Endothelial cell of umbilical vein (primary cell): ENCODE data around the gene PASK. TPM values are rescaled to one million over a fixed set of nuclear protein-coding genes. Genes with fewer than 3 reads are reported as not detected.

Experiments
- BruUV-seq: library from RNA; stranded (reverse); fragments of 400-500 nt; replicated peaks from 2 replicates; lab custom pipeline; 2021; lab: Mats Ljungman, UMichigan
- CTCF ChIA-PET: fragments of 300-600, 350-600 bp; sonication (Branson Sonifier 250); formaldehyde crosslinking; loops from one replicate; lab custom pipeline; 2021; ENCODE audit warnings: antibody characterized with exemption, inconsistent platforms; lab: Charles Lee
- POLR2A ChIA-PET: fragments of 300-600, 350-600 bp; sonication (Branson Sonifier 250); formaldehyde crosslinking; loops from one replicate; lab custom pipeline; 2021; ENCODE audit warnings: antibody characterized with exemption, inconsistent platforms; lab: Charles Lee
- DNase-seq: peaks from one replicate; pipeline ENCODE4 v3.0.0-alpha.2; 2011; ENCODE audit warnings: low read depth, low spot score
- FAIRE-seq: peaks from 2 replicates; lab custom pipeline; 2011; peaks lifted over from hg19 to GRCh38; lab: Jason Lieb, UNC
- H2AFZ ChIP-seq: 2 replicates; pipeline ENCODE4 v1.6.0; 2012; ENCODE audit warnings: low read depth, low read length, control low read depth, inconsistent platforms
- H3K27ac ChIP-seq: 2 replicates; pipeline ENCODE4 v1.5.1; 2011; ENCODE audit warnings: low read depth, mild to moderate bottlenecking, control low read depth, low read length, moderate library complexity; ENCODE audit not compliant: insufficient read depth
- H3K27me3 ChIP-seq, 2 experiments: 2 replicates each; pipeline versions ENCODE4 v1.6.0 to v1.6.1; 2011; ENCODE audit warnings: low read length in 2 of 2, mixed read lengths in 1 of 2; ENCODE audit not compliant: control insufficient read depth in 2 of 2, insufficient read depth in 2 of 2
- H3K36me3 ChIP-seq, 2 experiments: 2 replicates in 1 of 2; 3 replicates in 1 of 2; pipeline ENCODE4 v1.5.1; 2011; ENCODE audit warnings: low read length in 2 of 2, mild to moderate bottlenecking in 1 of 2, moderate library complexity in 1 of 2; ENCODE audit not compliant: control insufficient read depth in 2 of 2, insufficient read depth in 2 of 2; ENCODE audit errors: extremely low read depth in 1 of 2
- H3K4me1 ChIP-seq: 3 replicates; pipeline ENCODE4 v1.5.1; 2011; ENCODE audit warnings: mild to moderate bottlenecking, low read length; ENCODE audit not compliant: control insufficient read depth, insufficient read depth; ENCODE audit errors: extremely low read depth
- H3K4me2 ChIP-seq: 2 replicates; pipeline ENCODE4 v1.6.1; 2011; ENCODE audit warnings: low read length, control low read depth, mixed read lengths; ENCODE audit not compliant: insufficient read depth
- H3K4me3 ChIP-seq, 3 experiments: fragments of 200-600 bp in 1 of 3; sonication (generic), shearing (Covaris generic) in 1 of 3; replicated peaks in 1 of 3; 2 replicates each; pipeline ENCODE4 v1.5.1; 2011 to 2016; ENCODE audit warnings: control low read depth in 3 of 3, low read length in 3 of 3, mild to moderate bottlenecking in 2 of 3, inconsistent platforms in 1 of 3, low read depth in 1 of 3, moderate library complexity in 1 of 3; ENCODE audit not compliant: insufficient read depth in 1 of 3
- H3K79me2 ChIP-seq: 2 replicates; pipeline ENCODE4 v1.6.0; 2012; ENCODE audit warnings: low read length, inconsistent platforms; ENCODE audit not compliant: control insufficient read depth, insufficient read depth
- H3K9ac ChIP-seq: replicated peaks from 2 replicates; pipeline ENCODE3; 2011; ENCODE audit warnings: low read length, control low read depth; ENCODE audit not compliant: insufficient read depth; ENCODE audit errors: extremely low read depth
- H3K9me1 ChIP-seq: replicated peaks from 3 replicates; pipeline ENCODE4 v1.6.0; 2011; ENCODE audit warnings: mild to moderate bottlenecking, low read length; ENCODE audit not compliant: control insufficient read depth, insufficient read depth; ENCODE audit errors: extremely low read depth
- H3K9me3 ChIP-seq: replicated peaks from 2 replicates; pipeline ENCODE4 v1.5.1; 2012; ENCODE audit warnings: low read length, inconsistent platforms; ENCODE audit not compliant: control insufficient read depth, insufficient read depth
- H4K20me1 ChIP-seq: replicated peaks from 2 replicates; pipeline ENCODE3; 2011; ENCODE audit warnings: mild to moderate bottlenecking, low read length; ENCODE audit not compliant: control insufficient read depth, insufficient read depth; ENCODE audit errors: extremely low read depth
- EZH2 ChIP-seq: IDR thresholded peaks from 2 replicates; pipeline ENCODE4 v1.6.1; 2012; ENCODE audit warnings: borderline replicate concordance, low read depth, mild to moderate bottlenecking, moderate library complexity, low read length, inconsistent platforms; ENCODE audit not compliant: severe bottlenecking
- FOS ChIP-seq: IDR thresholded peaks from 2 replicates; pipeline ENCODE4 v1.6.1; 2011; ENCODE audit warnings: mild to moderate bottlenecking, low read length, moderate library complexity, borderline replicate concordance; ENCODE audit not compliant: insufficient read depth
- GATA2 ChIP-seq: IDR thresholded peaks from 2 replicates; pipeline ENCODE4 v1.7.0; 2011; ENCODE audit warnings: low read depth, mild to moderate bottlenecking, moderate library complexity, mixed read lengths, low read length; ENCODE audit not compliant: insufficient read length, insufficient read depth
- JUN ChIP-seq: IDR thresholded peaks from 2 replicates; pipeline ENCODE4 v1.6.1; 2011; ENCODE audit warnings: borderline replicate concordance, low read depth; ENCODE audit not compliant: insufficient read length, insufficient read depth
- MYC ChIP-seq: IDR thresholded peaks from one replicate; pipeline ENCODE4 v1.6.1; 2011; ENCODE audit warnings: mild to moderate bottlenecking, low read depth, low read length
- POLR2A ChIP-seq: IDR thresholded peaks from 2 replicates; pipeline ENCODE4 v1.6.1; 2012; ENCODE audit warnings: low read depth, mild to moderate bottlenecking, control low read depth, low read length
- POLR2AphosphoS5 ChIP-seq: IDR thresholded peaks from 2 replicates; pipeline ENCODE4 v1.6.1; 2012; ENCODE audit warnings: low read depth, mild to moderate bottlenecking, control low read depth, low read length, moderate library complexity; ENCODE audit not compliant: insufficient read depth
- dilution Hi-C: fragments of 300-500 bp; cut with MboI; formaldehyde crosslinking; loops from one replicate; pipeline ENCODE4 v1.15.0; 2019; ENCODE audit warnings: low sequenced_read_pairs; ENCODE audit not compliant: extremely low pct_ligation_motif_present
- intact Hi-C: fragments of 100-400 bp; cut with micrococcal nuclease; formaldehyde crosslinking; loops from one replicate; pipeline ENCODE4 v1.10.0; 2022
- polyA plus RNA-seq, 4 experiments: library from polyadenylated mRNA; depleted of rRNA in 3 of 4; stranded (reverse) in 3 of 4; unstranded in 1 of 4; fragments of >200 nt; gene quantifications; 2 replicates each; pipeline versions ENCODE4 v1.2.1 to v1.2.3, GENCODE V29; 2011 to 2012; ENCODE audit warnings: missing spikeins in 1 of 4
- total RNA-seq: library from RNA; stranded (reverse); gene quantifications from 2 replicates; pipeline ENCODE4 v1.2.3, GENCODE V29; 2021
- TF ChIP-seq, protein P1 (sequence below), 2 donors: IDR thresholded peaks; 1 replicate in 1 of 2; 2 replicates in 1 of 2; pipeline ENCODE4 v1.5.1; 2011; ENCODE audit warnings: low read length in 2 of 2, mild to moderate bottlenecking in 2 of 2, moderate library complexity in 2 of 2, control low read depth in 1 of 2, inconsistent platforms in 1 of 2, low read depth in 1 of 2; ENCODE audit not compliant: insufficient read depth in 1 of 2; ENCODE audit errors: extremely low read depth in 1 of 2
- TF ChIP-seq, protein P2 (sequence below): IDR thresholded peaks from 2 replicates; pipeline ENCODE4 v1.6.1; 2011; ENCODE audit not compliant: insufficient read depth, insufficient read length

The PASK gene
- total and polyA plus RNA-seq, 2 donors (not counting 3 experiments of a cell fraction or from before 2014, with no cell fraction given): 5.7 to 17.3 TPM

DNA sequence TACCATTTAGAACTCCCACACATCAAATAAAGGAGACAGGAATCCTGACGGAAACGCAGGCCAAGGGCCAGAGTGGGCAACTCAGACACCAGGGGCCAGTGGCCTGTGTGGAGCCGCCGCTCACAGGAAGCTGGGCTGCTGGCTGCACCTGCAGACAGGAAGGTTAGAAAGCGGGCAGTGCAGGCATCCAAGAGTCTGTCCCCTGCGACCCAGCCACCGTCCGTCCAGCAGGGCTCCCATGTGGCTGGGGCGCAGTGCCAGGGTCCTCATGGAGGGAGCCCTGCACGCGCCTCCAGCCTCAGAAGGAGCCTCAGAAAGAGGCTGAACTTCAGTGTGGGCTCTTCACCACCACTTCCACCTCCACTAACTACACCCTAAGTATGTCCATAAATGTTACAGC, 36.7 kb upstream of the PASK start:
- Histone ChIP-seq H3K4me3 (no peak overlapping the region), H3K27me3 (no peaks in the 10 kb centered on the region), H3K9me1 (no peaks in the 10 kb centered on the region), H3K9me3 (no peaks in the 10 kb centered on the region), H3K4me1 (no peaks in the 10 kb centered on the region), H4K20me1 (no peaks in the 10 kb centered on the region), H3K79me2 (no peaks in the 10 kb centered on the region), H3K36me3 (peaks cover 0 to 5% of the 10 kb centered on the region in 2 experiments), H3K27ac (no peak overlapping the region), H2AFZ (no peak overlapping the region), H3K9ac (no peak overlapping the region), H3K4me2 (no peak overlapping the region)
- no peak for DNase-seq
- ChIA-PET POLR2A (interaction anchor here (0.6 kb wide), 1 partner anchor 341 kb away, joined by 3 read pairs; no protein-coding TSS in a partner anchor), CTCF (no interaction called here)
- intact Hi-C loops (no loop called here), dilution Hi-C loops (no loop called here)
- no TSS peak for BruUV-seq
- FAIRE-seq: no peak
- TF ChIP-seq GATA2 (no peak), POLR2A (no peak), EZH2 (no peak), FOS (no peak)

DNA sequence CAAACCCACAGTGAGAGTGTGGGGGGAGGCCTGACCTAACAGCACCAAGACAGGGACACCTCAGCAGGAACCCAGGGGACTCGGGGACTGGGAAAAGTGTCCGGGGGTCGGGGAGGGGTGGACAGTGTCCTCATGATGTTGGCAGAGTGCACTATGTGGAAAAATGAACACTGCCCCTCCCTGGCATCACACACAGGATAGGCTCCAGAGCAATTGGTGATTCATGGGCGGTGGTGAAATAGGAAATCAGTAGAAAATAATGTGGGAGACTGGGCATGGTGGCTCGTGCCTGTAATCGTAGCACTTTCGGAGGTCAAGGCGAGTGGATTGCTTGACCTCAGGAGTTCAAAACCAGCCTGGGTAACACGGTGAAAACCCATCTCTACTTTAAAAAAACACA, 35.6 kb upstream of the PASK start:
- no peaks in the 10 kb centered on the region for H3K79me2 ChIP-seq
- H3K4me3 ChIP-seq: no peak overlapping the region
- H3K9me1 ChIP-seq: no peaks in the 10 kb centered on the region
- no peaks in the 10 kb centered on the region for H3K9me3 ChIP-seq
- H3K36me3 ChIP-seq: peaks cover 0 to 5% of the 10 kb centered on the region in 2 experiments
- no peaks in the 10 kb centered on the region for H3K4me1 ChIP-seq
- no peak overlapping the region for H2AFZ ChIP-seq
- no peak overlapping the region for H3K4me2 ChIP-seq
- H3K27ac ChIP-seq: no peak overlapping the region
- BruUV-seq: no TSS peak
- no peak overlapping the region for H3K9ac ChIP-seq
- no peaks in the 10 kb centered on the region for H4K20me1 ChIP-seq
- POLR2A ChIA-PET: no interaction called here
- H3K27me3 ChIP-seq: no peaks in the 10 kb centered on the region
- DNase-seq (no peak), FAIRE-seq (no peak)
- intact Hi-C loops: no loop called here
- dilution Hi-C loops: no loop called here
- CTCF ChIA-PET: no interaction called here
- TF ChIP-seq FOS (no peak), POLR2AphosphoS5 (no peak), EZH2 (no peak), JUN (no peak), GATA2 (no peak), POLR2A (no peak), MYC (no peak)
- TF ChIP-seq, protein P1, sequence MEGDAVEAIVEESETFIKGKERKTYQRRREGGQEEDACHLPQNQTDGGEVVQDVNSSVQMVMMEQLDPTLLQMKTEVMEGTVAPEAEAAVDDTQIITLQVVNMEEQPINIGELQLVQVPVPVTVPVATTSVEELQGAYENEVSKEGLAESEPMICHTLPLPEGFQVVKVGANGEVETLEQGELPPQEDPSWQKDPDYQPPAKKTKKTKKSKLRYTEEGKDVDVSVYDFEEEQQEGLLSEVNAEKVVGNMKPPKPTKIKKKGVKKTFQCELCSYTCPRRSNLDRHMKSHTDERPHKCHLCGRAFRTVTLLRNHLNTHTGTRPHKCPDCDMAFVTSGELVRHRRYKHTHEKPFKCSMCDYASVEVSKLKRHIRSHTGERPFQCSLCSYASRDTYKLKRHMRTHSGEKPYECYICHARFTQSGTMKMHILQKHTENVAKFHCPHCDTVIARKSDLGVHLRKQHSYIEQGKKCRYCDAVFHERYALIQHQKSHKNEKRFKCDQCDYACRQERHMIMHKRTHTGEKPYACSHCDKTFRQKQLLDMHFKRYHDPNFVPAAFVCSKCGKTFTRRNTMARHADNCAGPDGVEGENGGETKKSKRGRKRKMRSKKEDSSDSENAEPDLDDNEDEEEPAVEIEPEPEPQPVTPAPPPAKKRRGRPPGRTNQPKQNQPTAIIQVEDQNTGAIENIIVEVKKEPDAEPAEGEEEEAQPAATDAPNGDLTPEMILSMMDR (IDR thresholded peaks at IDR 0.05; ENCODE audit: extremely low read depth in 1 of 2, insufficient read depth in 1 of 2, low read depth in 1 of 2, low read length in 2 of 2): no peak
- TF ChIP-seq, protein P2, sequence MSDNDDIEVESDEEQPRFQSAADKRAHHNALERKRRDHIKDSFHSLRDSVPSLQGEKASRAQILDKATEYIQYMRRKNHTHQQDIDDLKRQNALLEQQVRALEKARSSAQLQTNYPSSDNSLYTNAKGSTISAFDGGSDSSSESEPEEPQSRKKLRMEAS: no peak
